Activated T-helper 1 cell treated with anti-CD3 and anti-CD28 coated beads, Interleukin-12 subunit alpha, Interleukin-12 subunit beta, Interleukin-2, Interleukin-4 antibody, amounts not matched to agents 30 ng/mL and 10 ng/mL and 1 ng/mL, durations not matched to agents 14 hours and 24 hours and 36 hours (primary cell): ENCODE data around the gene NAB2. TPM values are rescaled to one million over a fixed set of nuclear protein-coding genes. Genes with fewer than 3 reads are reported as not detected.
"Not testable (repeated sequence)": the region's sequence is repeated elsewhere in the genome, so short reads cannot be mapped to it uniquely, and the experiment has no call there.

Experiments
- DNase-seq: peaks from one replicate; pipeline ENCODE4 v3.0.0; 2021; ENCODE audit warnings: low spot score
- H3K27ac Mint-ChIP-seq: one replicate; pipeline ENCODE4 v1.8.0; 2021; ENCODE audit warnings: mild to moderate bottlenecking, mixed read lengths
- H3K27me3 Mint-ChIP-seq: one replicate; pipeline ENCODE4 v1.8.0; 2022; ENCODE audit warnings: mild to moderate bottlenecking, moderate library complexity, mixed read lengths; ENCODE audit not compliant: insufficient read depth
- H3K36me3 Mint-ChIP-seq: one replicate; pipeline ENCODE4 v1.8.0; 2021; ENCODE audit warnings: low read depth, mixed read lengths
- H3K4me1 Mint-ChIP-seq: one replicate; pipeline ENCODE4 v1.8.0; 2021; ENCODE audit warnings: low read depth, mixed read lengths
- H3K4me3 Mint-ChIP-seq: one replicate; pipeline ENCODE4 v1.8.0; 2021; ENCODE audit warnings: mild to moderate bottlenecking, moderate library complexity, mixed read lengths
- H3K9me3 Mint-ChIP-seq: one replicate; pipeline ENCODE4 v1.8.0; 2021; ENCODE audit warnings: mixed read lengths
- intact Hi-C: fragments of 100-400 bp; cut with micrococcal nuclease; formaldehyde crosslinking; loops from one replicate; pipeline ENCODE4 v1.15.1; 2024
- total RNA-seq: library from RNA; stranded (reverse); gene quantifications from 2 replicates; pipeline ENCODE4 v1.2.3, GENCODE V29; 2022

NAB2 gene
- total RNA-seq, 1 donor from 2014 or later, result 73.6 TPM

- Mint-ChIP-seq H3K9me3 (no peaks in the 10 kb centered on the region), H3K27ac (no peak within 1 kb of the TSS), H3K36me3 (peaks cover 15% of the 10 kb centered on the region), H3K27me3 (no peaks in the 10 kb centered on the region), H3K4me3 (no peak within 1 kb of the TSS), H3K4me1 (peaks cover 40% of the 10 kb centered on the region)
- intact Hi-C loops, result no loop called here
- DNase-seq, result no peak
Measured at GRCh38 chr12:57049890-57050289, 39.0 kb upstream of the NAB2 start, which contains the start of gene MYO1A. Gene MYO1A (minus strand): TSS chr12:57050129. CDS start chr12:57048323, 1,806 bp downstream.

- Mint-ChIP-seq H3K27ac (no peak overlapping the region), H3K4me3 (no peak overlapping the region), H3K9me3 (no peaks in the 10 kb centered on the region), H3K27me3 (no peaks in the 10 kb centered on the region), H3K4me1 (peaks cover 37% of the 10 kb centered on the region), H3K36me3 (peaks cover 21% of the 10 kb centered on the region)
- no peak for DNase-seq
- intact Hi-C loops, result no loop called here
Measured at GRCh38 chr12:57051011-57051410, 37.9 kb upstream of the NAB2 start.

GRCh38 chr12:57053146-57053545, 35.8 kb upstream of the NAB2 start:
- H3K9me3 Mint-ChIP-seq, H3K27me3 Mint-ChIP-seq, H3K27ac Mint-ChIP-seq, intact Hi-C loops, DNase-seq, H3K4me3 Mint-ChIP-seq: not testable (repeated sequence)
- peaks cover 23% of the 10 kb centered on the region for H3K4me1 Mint-ChIP-seq
- H3K36me3 Mint-ChIP-seq, result peaks cover 33% of the 10 kb centered on the region

DNA sequence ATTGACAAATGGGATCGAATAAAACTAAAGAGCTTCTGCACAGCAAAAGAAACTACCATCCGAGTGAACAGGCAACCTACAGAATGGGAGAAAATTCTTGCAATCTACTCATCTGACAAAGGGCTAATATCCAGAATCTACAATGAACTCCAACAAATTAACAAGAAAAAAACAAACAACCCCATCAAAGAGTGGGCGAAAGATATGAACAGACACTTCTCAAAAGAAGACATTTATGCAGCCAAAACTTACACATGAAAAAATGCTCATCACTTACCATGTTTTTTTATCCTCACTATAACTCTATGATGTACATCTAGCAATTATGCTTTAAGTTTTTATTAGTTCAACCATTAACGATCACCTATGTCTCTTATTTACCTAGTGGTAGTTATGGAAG, 35.0 kb upstream of the NAB2 start:
- Mint-ChIP-seq H3K36me3 (peaks cover 39% of the 10 kb centered on the region), H3K4me1 (peaks cover 22% of the 10 kb centered on the region)
- DNase-seq, H3K9me3 Mint-ChIP-seq, H3K27ac Mint-ChIP-seq, H3K27me3 Mint-ChIP-seq, H3K4me3 Mint-ChIP-seq, intact Hi-C loops: not testable (repeated sequence)

DNA sequence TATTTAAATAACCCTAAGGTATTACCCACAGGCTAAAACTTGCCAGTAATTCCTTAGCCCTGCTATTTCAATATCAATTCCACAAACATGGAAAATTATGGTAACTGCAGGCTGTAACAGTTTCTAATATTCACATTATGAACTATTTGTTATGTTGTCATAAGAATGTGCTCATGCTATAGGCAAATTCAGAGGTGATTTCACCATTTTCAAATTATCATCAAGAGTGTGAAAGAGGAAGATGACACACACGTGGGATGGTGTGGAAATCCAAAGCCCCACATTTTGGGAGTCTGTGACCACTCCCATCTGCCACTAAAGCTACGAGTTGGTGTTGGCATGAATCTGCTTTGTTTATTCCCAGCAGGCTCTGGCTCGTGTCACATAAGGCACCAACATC, 33.1 kb upstream of the NAB2 start:
- no peak for DNase-seq
- Mint-ChIP-seq H3K27me3 (no peaks in the 10 kb centered on the region), H3K36me3 (peaks cover 52% of the 10 kb centered on the region), H3K27ac (no peak overlapping the region), H3K9me3 (no peaks in the 10 kb centered on the region), H3K4me3 (no peak overlapping the region), H3K4me1 (peaks cover 21% of the 10 kb centered on the region)
- intact Hi-C loops, result no loop called here

DNA sequence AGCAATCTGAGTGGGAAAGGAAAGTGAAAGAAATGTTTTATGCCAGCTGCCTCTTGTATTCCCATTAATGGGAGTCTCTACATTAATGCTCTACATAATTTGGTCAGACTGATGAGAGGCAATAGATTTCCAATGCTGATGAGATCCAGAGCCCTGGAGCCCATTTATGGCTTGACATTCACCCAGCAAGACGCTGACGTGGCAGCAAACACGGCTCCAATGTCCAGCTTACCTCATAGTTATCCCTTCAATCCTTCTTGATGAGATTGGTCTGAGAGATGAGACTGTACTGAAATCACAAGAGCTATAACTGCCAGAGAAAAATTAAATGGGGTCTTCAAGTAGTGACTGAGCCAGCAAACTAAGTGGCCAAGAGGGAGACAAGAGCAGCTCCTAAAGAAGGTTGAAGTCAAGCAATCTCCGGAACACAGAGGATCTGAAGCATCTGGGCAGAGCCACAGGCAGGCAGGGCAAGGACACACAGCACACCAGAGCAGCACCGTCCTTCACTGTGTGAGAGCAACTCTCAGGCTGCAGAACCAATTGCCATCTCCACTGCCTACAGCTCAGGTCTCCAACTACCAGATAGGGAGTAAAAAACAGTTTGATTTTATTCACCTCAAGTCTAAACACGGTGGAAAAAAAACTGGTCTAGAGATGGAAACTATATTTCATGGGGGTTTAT, 31.7 kb upstream of the NAB2 start:
- H3K4me1 Mint-ChIP-seq, result peaks cover 18% of the 10 kb centered on the region
- no peaks in the 10 kb centered on the region for H3K9me3 Mint-ChIP-seq
- intact Hi-C loops, result no loop called here
- no peak overlapping the region for H3K4me3 Mint-ChIP-seq
- no peaks in the 10 kb centered on the region for H3K27me3 Mint-ChIP-seq
- peaks cover 55% of the 10 kb centered on the region for H3K36me3 Mint-ChIP-seq
- no peak for DNase-seq
- H3K27ac Mint-ChIP-seq, result peak overlapping the region; percentile 24

DNA sequence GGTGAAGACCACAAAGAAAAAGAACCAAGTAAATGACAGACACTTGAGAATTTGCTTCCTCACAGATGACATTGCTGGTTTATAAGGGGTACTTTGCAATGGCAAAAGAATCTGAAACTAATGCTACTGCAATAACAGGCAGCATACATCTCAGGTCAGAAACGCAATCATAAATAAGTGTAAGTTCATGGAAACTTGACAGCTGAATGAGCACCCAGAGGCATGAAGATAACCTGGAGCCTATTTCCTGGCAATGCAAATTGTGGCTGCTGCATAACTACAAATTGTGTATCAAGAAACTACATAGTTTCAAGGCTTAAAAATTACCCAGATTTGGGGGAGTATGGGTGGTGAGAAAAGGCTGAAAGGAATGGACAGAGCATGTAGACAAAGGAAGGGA, 30.5 kb upstream of the NAB2 start:
- Mint-ChIP-seq H3K27ac (peak overlapping the region; percentile 20), H3K36me3 (peaks cover 58% of the 10 kb centered on the region)
- intact Hi-C loops, result no loop called here

DNA sequence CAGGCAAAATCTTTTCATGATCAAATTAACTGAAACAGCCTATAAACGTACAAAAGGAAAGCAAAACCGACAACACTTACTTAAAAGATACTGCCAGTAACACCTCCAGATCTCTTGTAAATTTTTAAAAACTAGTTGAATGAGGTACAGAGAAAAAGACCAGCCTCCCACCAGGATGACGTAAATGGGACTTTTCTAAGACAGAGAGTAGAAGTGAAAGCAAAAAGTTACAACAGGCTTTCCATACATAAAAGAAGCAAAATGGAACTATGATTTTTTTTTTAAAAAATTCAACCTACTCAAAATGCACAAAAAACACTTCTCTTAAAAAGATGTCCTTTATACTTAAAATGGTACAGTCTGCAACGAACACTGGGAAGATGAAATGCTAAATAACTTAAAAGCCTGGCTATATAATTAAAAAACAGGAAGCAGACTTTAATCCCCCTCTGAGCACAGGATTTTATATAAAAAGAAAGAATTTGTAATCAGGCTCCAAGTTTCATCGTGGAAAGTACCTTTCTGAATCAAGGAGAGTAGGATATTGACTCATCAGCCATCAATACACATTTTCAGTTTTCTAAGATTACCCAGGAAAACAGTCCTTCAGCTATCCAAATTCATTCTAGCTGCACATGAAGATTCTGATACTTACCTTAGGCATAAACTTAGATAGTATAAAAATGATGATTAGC, 24.8 kb upstream of the NAB2 start:
- DNase-seq, result peak; percentile 57
- peaks cover 4% of the 10 kb centered on the region for H3K9me3 Mint-ChIP-seq
- H3K27me3 Mint-ChIP-seq, result no peaks in the 10 kb centered on the region
- peak overlapping the region; percentile 94 for H3K27ac Mint-ChIP-seq
- H3K4me1 Mint-ChIP-seq, result peaks cover 54% of the 10 kb centered on the region
- peaks cover 53% of the 10 kb centered on the region for H3K36me3 Mint-ChIP-seq
- H3K4me3 Mint-ChIP-seq, result peak overlapping the region; percentile 82
- intact Hi-C loops, result loop anchor here (1.0 kb wide), 7 partner anchors 14 to 312 kb away; partner anchors contain the start of genes NEMP1 and PRIM1

More for the DNA sequence above, 30.5 kb upstream of the NAB2 start:
- Mint-ChIP-seq H3K27me3 (no peaks in the 10 kb centered on the region), H3K4me1 (peaks cover 25% of the 10 kb centered on the region), H3K4me3 (no peak overlapping the region), H3K9me3 (no peaks in the 10 kb centered on the region)
- DNase-seq, result no peak

- no peaks in the 10 kb centered on the region for H3K27me3 Mint-ChIP-seq
- H3K4me3 Mint-ChIP-seq, result peak overlapping the region; percentile 41
- peaks cover 69% of the 10 kb centered on the region for H3K4me1 Mint-ChIP-seq
- intact Hi-C loops, result no loop called here
- DNase-seq, result no peak
- H3K27ac Mint-ChIP-seq, result peak overlapping the region; percentile 86
- peaks cover 56% of the 10 kb centered on the region for H3K36me3 Mint-ChIP-seq
- peaks cover 4% of the 10 kb centered on the region for H3K9me3 Mint-ChIP-seq
Measured at GRCh38 chr12:57066245-57066644, 22.7 kb upstream of the NAB2 start.

- Mint-ChIP-seq H3K36me3 (peaks cover 47% of the 10 kb centered on the region), H3K4me3 (peak overlapping the region; percentile 23), H3K27ac (peak overlapping the region; percentile 92), H3K9me3 (peaks cover 4% of the 10 kb centered on the region), H3K27me3 (no peaks in the 10 kb centered on the region), H3K4me1 (peaks cover 58% of the 10 kb centered on the region)
- intact Hi-C loops, result loop anchor here (1.0 to 2.0 kb wide), 6 partner anchors 9 to 114 kb away; partner anchors contain the start of genes NAB2 and NEMP1
- DNase-seq, result peak; percentile 50
Measured at GRCh38 chr12:57069523-57069922, 19.4 kb upstream of the NAB2 start.

DNA sequence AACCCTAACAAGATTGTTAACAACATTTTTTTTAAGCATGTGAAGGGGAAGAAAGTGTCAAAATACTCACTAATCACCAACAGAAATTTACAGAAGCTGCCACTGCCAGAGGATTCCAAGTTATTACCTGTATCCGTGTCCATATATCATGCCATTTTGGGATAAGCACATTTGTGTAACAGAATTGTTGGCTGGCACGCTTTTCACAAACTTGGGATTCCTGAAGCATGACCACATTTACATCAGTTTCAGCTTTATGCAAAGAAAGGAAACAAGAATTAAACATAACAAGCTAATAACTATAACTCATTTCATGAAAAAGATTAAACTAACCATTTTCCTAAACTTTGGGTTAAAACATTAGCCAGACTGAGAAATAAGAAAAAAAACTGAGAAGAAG, 16.3 kb upstream of the NAB2 start:
- Mint-ChIP-seq H3K4me1 (peaks cover 38% of the 10 kb centered on the region), H3K36me3 (peaks cover 36% of the 10 kb centered on the region), H3K27ac (peak overlapping the region; percentile 18), H3K9me3 (no peaks in the 10 kb centered on the region), H3K27me3 (no peaks in the 10 kb centered on the region), H3K4me3 (no peak overlapping the region)
- DNase-seq, result no peak
- intact Hi-C loops, result no loop called here

DNA sequence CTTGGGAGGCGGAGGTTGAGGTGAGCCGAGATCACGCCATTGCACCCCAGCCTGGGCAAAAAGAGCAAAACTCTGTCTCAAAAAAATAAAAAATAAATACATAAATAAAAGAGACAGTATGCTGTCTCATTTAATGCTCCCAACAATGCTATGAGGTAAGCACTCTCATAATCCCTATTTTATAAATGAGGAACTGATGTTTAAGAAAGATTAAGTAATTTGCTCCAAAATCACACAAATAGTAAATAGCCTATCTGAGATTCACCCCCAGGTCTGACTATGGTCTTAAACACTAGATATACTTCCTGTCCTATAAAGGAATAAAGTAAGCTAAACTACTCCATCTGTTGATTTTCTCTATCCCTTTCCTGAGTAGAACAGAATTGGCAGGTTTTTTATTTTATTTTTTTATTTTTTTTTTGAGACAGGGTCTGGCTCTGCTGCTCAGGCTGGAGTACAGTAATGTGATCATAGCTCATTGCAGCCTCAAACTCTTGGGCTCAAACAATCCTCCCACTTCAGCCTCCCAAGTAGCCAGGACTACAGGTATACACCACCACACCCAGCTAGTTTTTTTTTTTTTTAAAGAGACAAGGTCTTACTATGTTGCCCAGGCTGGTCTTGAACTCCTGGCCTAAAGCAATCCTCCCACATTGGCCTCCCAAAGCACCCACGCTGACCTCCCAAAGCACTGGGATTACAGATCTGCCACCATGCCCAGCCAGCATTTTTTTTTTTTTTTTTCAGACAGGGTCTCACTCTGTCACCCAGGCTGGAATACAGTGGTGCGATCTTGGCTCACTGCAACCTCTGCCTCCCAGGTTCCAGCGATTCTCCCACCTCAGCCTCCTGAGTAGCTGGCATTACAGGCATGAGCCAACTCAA, 15.1 kb upstream of the NAB2 start:
- DNase-seq, H3K27ac Mint-ChIP-seq, H3K4me3 Mint-ChIP-seq, intact Hi-C loops, H3K9me3 Mint-ChIP-seq, H3K27me3 Mint-ChIP-seq: not testable (repeated sequence)
- Mint-ChIP-seq H3K4me1 (peaks cover 30% of the 10 kb centered on the region), H3K36me3 (peaks cover 28% of the 10 kb centered on the region)
